ENCODE measurements around the gene KIFAP3. TPM values are rescaled to one million over a fixed set of nuclear protein-coding genes. Genes with fewer than 3 reads are reported as not detected.
"Not testable (repeated sequence)": the region's sequence is repeated elsewhere in the genome, so short reads cannot be mapped to it uniquely, and the experiment has no call there.

Gene KIFAP3
- total and polyA plus RNA-seq, 12 donors: 16.5 to 84.0 (median 54.0) TPM

DNA sequence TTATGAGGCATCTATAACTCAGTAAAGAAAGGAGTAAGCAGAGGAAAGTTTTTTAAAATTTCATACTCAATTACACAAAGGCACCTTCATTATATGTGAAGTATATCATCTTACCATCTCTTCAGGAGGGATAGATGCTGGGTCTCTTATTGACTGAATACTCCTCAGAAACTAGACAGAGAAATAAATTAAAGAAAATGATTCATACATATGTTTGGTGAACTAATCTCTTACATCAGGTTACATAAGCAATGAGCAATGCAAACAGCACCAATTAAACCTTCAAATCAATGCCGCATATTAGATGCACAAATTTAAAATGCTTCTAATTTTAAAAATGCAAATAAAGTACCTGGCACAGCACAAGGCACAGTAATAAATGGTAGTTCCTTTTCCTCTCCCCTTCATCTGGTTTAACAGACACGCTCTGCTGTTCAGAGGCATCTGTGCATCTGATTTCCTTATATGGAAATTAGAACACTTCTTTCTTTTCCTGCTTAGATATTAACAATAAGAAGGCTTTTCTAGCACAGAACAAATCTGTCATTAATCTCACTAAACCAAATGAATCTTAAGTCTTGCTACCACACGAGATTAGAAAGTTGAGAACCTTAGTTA lies 200.8 kb downstream of the KIFAP3 start:
- ATAC-seq (no peak), DNase-seq (no peak)
- WGBS, 2 donors: 93 to 94% methylated on average over 3 of the region's 3 CpGs
- Histone ChIP-seq H3K36me3 (peaks cover 0 to 100% (median 50%) of the 10 kb centered on the region in 9 donors), H3K27ac (no peak overlapping the region), H3K27me3 (no peaks in the 10 kb centered on the region), H3K4me3 (no peak overlapping the region), H3K9me3 (no peaks in the 10 kb centered on the region), H3K4me1 (peaks cover 0 to 8% (median 0%) of the 10 kb centered on the region in 9 donors)
- TF ChIP-seq, protein P1, sequence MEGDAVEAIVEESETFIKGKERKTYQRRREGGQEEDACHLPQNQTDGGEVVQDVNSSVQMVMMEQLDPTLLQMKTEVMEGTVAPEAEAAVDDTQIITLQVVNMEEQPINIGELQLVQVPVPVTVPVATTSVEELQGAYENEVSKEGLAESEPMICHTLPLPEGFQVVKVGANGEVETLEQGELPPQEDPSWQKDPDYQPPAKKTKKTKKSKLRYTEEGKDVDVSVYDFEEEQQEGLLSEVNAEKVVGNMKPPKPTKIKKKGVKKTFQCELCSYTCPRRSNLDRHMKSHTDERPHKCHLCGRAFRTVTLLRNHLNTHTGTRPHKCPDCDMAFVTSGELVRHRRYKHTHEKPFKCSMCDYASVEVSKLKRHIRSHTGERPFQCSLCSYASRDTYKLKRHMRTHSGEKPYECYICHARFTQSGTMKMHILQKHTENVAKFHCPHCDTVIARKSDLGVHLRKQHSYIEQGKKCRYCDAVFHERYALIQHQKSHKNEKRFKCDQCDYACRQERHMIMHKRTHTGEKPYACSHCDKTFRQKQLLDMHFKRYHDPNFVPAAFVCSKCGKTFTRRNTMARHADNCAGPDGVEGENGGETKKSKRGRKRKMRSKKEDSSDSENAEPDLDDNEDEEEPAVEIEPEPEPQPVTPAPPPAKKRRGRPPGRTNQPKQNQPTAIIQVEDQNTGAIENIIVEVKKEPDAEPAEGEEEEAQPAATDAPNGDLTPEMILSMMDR (IDR thresholded peaks at IDR 0.05): no peak
- intact Hi-C loops (cut with DNase I): no loop called here

DNA sequence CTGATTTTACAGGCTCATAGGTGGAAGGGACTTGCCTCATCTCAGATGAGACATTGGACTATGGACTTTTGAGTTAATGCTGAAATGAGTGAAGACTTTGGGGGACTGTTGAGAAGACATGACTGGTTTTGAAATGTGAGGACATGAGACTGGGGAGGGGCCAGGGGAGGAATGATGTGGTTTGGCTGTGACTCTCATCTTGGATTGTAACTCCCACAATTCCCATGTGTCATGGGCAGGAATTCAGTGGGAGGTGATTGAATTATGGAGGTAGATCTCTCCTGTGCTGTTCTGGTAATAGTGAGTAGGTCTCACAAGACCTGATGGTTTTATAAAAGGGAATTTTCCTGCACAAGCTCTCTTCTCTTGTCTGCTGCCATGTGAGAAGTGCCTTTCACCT lies 201.6 kb downstream of the KIFAP3 start:
- intact Hi-C loops (cut with DNase I): no loop called here
- H3K27me3 ChIP-seq: no peaks in the 10 kb centered on the region
- ATAC-seq (no peak), DNase-seq (no peak)
- TF ChIP-seq, protein P1 (IDR thresholded peaks at IDR 0.05): no peak
- no peak overlapping the region for H3K27ac ChIP-seq
- peaks cover 0 to 100% (median 51%) of the 10 kb centered on the region in 9 donors for H3K36me3 ChIP-seq
- H3K4me1 ChIP-seq: peaks cover 0 to 6% (median 0%) of the 10 kb centered on the region in 9 donors
- H3K9me3 ChIP-seq: no peaks in the 10 kb centered on the region
- no peak overlapping the region for H3K4me3 ChIP-seq

DNA sequence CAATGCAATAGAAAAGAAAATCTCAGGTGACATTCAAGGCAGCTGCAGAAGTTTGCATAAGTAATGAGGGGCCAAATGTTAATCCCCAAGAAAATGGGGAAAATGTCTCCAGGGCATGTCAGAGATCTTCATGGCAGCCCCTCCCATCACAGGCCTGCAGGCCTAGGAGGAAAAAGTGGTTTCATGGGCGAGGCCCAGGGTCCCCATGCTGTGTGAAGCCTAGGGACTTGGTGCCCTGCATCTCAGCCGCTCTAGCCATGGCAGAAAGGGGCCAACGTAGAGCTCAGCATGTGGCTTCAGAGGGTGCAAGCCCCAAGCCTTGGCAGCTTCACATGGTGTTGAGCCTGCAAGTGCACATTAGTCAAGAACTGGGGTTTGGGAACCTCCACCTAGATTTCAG lies 202.5 kb downstream of the KIFAP3 start:
- H3K4me3 ChIP-seq; H3K27me3 ChIP-seq; ATAC-seq; DNase-seq; H3K27ac ChIP-seq; intact Hi-C loops (cut with DNase I); H3K4me1 ChIP-seq; H3K9me3 ChIP-seq: not testable (repeated sequence)
- WGBS, 2 donors: 96 to 98% methylated on average over 3 of the region's 3 CpGs
- peaks cover 0 to 100% (median 51%) of the 10 kb centered on the region in 9 donors for H3K36me3 ChIP-seq

Other genes with a start within 250 kb of the KIFAP3 start
- 1 to 10 TPM; 3.3 to 8.9 (median 5.7) TPM for gene SCYL3, start 180.8 kb downstream of the KIFAP3 start, total RNA-seq
- gene SCYL3, start 180.8 kb downstream of the KIFAP3 start, polyA plus RNA-seq: 1 to 10 TPM; 2.4 to 3.3 TPM
- gene NTMT2, start 71.3 kb upstream of the KIFAP3 start, total RNA-seq: 1 to 10 TPM in 9 of 10 donors, under 1 TPM in 1; 0.92 to 3.2 (median 2.7) TPM
- gene NTMT2, start 71.3 kb upstream of the KIFAP3 start, polyA plus RNA-seq: 1 to 10 TPM in 1 of 2 donors, under 1 TPM in 1; 0.29 to 1.1 TPM